HepG2 (cell line): Measurements from ENCODE around the gene ZNF75A. TPM values are rescaled to one million over a fixed set of nuclear protein-coding genes. Genes with fewer than 3 reads are reported as not detected.

Experiments
- ARID4A ChIP-seq: sonication (generic); formaldehyde crosslinking; IDR thresholded peaks from 2 replicates; pipeline ENCODE4 v1.5.0; 2020; ENCODE audit warnings: mild to moderate bottlenecking, missing genetic modification reagents, borderline replicate concordance
- ELF1 ChIP-seq: sonication (generic); formaldehyde crosslinking; IDR thresholded peaks from 2 replicates; pipeline ENCODE4 v1.4.0; 2020; ENCODE audit warnings: missing genetic modification reagents
- GABPA ChIP-seq, 2 experiments: IDR thresholded peaks; 2 replicates each; pipeline ENCODE4 v1.6.1; 2011 to 2016; ENCODE audit warnings: low read depth in 2 of 2, low read length in 1 of 2, missing biosample characterization in 1 of 2, missing genetic modification characterization in 1 of 2
- HMGXB4 ChIP-seq, 2 experiments: sonication (generic) in 1 of 2; formaldehyde crosslinking in 1 of 2; IDR thresholded peaks; 2 replicates each; pipeline versions ENCODE4 v1.4.0 to v1.6.1; 2018 to 2020; ENCODE audit warnings: missing genetic modification reagents in 2 of 2, borderline replicate concordance in 1 of 2, low read depth in 1 of 2, mild to moderate bottlenecking in 1 of 2, missing biosample characterization in 1 of 2
- MYC ChIP-seq: sonication (generic); formaldehyde crosslinking; IDR thresholded peaks from 2 replicates; pipeline ENCODE4 v1.9.0; 2021; ENCODE audit warnings: missing genetic modification reagents, borderline replicate concordance
- NFKBIZ ChIP-seq: IDR thresholded peaks from 2 replicates; pipeline ENCODE4 v1.6.1; 2018; ENCODE audit warnings: missing genetic modification reagents, missing compliant biosample characterization
- SIN3A ChIP-seq: IDR thresholded peaks from 2 replicates; pipeline ENCODE4 v1.6.1; 2011; ENCODE audit warnings: low read depth, mild to moderate bottlenecking, control low read depth, low read length, borderline replicate concordance
- SRSF9 ChIP-seq: fragments of 200-400 bp; formaldehyde crosslinking; IDR thresholded peaks from 2 replicates; pipeline ENCODE4 v1.6.1; 2018; ENCODE audit warnings: borderline replicate concordance, mild to moderate bottlenecking, low read depth, low read length; ENCODE audit not compliant: insufficient read depth, poor library complexity, severe bottlenecking
- ZBTB3 ChIP-seq: sonication (generic); formaldehyde crosslinking; IDR thresholded peaks from 2 replicates; pipeline ENCODE4 v1.4.0; 2020; ENCODE audit warnings: low read depth, mild to moderate bottlenecking, moderate library complexity, missing genetic modification reagents, borderline replicate concordance
- ZNF232 ChIP-seq: sonication (generic); formaldehyde crosslinking; IDR thresholded peaks from 2 replicates; pipeline ENCODE4 v1.4.0; 2020; ENCODE audit warnings: missing genetic modification reagents, borderline replicate concordance
- ZNF337 ChIP-seq: sonication (generic); formaldehyde crosslinking; IDR thresholded peaks from 2 replicates; pipeline ENCODE4 v1.5.1; 2020; ENCODE audit warnings: missing genetic modification reagents, low read depth, mild to moderate bottlenecking, borderline replicate concordance
- ZNF629 ChIP-seq: sonication (generic); formaldehyde crosslinking; conservative IDR thresholded peaks from 2 replicates; pipeline ENCODE4 v1.5.0; 2020; ENCODE audit warnings: missing genetic modification reagents
- ZSCAN25 ChIP-seq: sonication (generic); formaldehyde crosslinking; IDR thresholded peaks from 2 replicates; pipeline ENCODE4 v1.8.0; 2022; ENCODE audit warnings: mild to moderate bottlenecking, missing genetic modification reagents
- polyA plus RNA-seq, 8 experiments: library from polyadenylated mRNA; depleted of rRNA in 3 of 8; stranded (reverse) in 7 of 8; unstranded in 1 of 8; fragments of >200 nt; fragmentation: Illumina TruSeq in 4 of 8; extraction: Trizol in 4 of 8; gene quantifications; 2 replicates each; pipeline versions ENCODE4 v1.2.1 to v1.2.3, GENCODE V29; 2011 to 2016; ENCODE audit warnings: low read depth in 4 of 8, missing spikeins in 1 of 8, mixed read lengths in 1 of 8; ENCODE audit not compliant: insufficient read depth in 1 of 8
- total RNA-seq, 5 experiments: library from RNA; depleted of rRNA; stranded (reverse); fragments of >200 nt; fragmentation: Illumina TruSeq; extraction: Trizol; gene quantifications; 2 replicates each; pipeline ENCODE4 v1.2.3, GENCODE V29; 2016; ENCODE audit warnings: low read depth in 1 of 5
- TF ChIP-seq, protein P1 (sequence below): sonication (generic); formaldehyde crosslinking; IDR thresholded peaks from 2 replicates; pipeline ENCODE4 v1.8.1; 2023; ENCODE audit warnings: mild to moderate bottlenecking, inconsistent platforms, moderate library complexity, missing genetic modification reagents, borderline replicate concordance
- TF ChIP-seq, protein P2 (sequence below), 2 experiments: IDR thresholded peaks; 2 replicates each; pipeline ENCODE4 v1.6.1; 2011 to 2012; ENCODE audit warnings: low read length in 2 of 2, borderline replicate concordance in 1 of 2, low read depth in 1 of 2, mild to moderate bottlenecking in 1 of 2, moderate library complexity in 1 of 2

ZNF75A gene
- total and polyA plus RNA-seq, 2 of the 13 experiments (the other 11 are each of a cell fraction or from before 2014, with no cell fraction given), result 1.4 to 2.1 TPM

GRCh38 chr16:3282730-3283542, 22.4 kb upstream of the ZNF75A start, which contains the start of gene ZNF263 (continued):
- TF ChIP-seq NFKBIZ (CRISPR knock-in tag), result no peak
- 0 out of 2 replicates have a peak, but pooled peaks have one; percentile 56 for TF ChIP-seq ZNF232 (CRISPR knock-in tag)
- peak; percentile 89 for TF ChIP-seq MYC (CRISPR knock-in tag)
- TF ChIP-seq ZSCAN25 (CRISPR knock-in tag), result no peak
- 0 out of 2 replicates have a peak, but pooled peaks have one; percentile 10 for TF ChIP-seq ZNF629 (CRISPR knock-in tag)
- TF ChIP-seq ZNF337, result no peak
- TF ChIP-seq SIN3A, result peak; percentile 56; the same call in 1 of the 2 replicates
- TF ChIP-seq, protein P1, sequence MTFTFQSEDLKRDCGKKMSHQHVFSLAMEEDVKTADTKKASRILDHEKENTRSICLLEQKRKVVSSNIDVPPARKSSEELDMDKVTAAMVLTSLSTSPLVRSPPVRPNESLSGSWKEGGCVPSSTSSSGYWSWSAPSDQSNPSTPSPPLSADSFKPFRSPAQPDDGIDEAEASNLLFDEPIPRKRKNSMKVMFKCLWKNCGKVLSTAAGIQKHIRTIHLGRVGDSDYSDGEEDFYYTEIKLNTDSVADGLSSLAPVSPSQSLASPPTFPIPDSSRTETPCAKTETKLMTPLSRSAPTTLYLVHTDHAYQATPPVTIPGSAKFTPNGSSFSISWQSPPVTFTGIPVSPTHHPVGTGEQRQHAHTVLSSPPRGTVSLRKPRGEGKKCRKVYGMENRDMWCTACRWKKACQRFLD (CRISPR knock-in tag), result peak; percentile 73; the same call in 1 of the 2 replicates
- TF ChIP-seq ELF1 (CRISPR knock-in tag), result peak; percentile 82
- TF ChIP-seq GABPA (IDR thresholded peaks at IDR 0.05; ENCODE audit: low read depth, low read length), result peak; percentile 84
- peak; percentile 93 for TF ChIP-seq GABPA (CRISPR knock-in tag; IDR thresholded peaks at IDR 0.05; ENCODE audit: low read depth)
- TF ChIP-seq ARID4A (CRISPR knock-in tag), result peak; percentile 86; the same call in 1 of the 2 replicates
- TF ChIP-seq HMGXB4 (CRISPR knock-in tag; IDR thresholded peaks at IDR 0.05; ENCODE audit: borderline replicate concordance in 1 of 2, low read depth in 1 of 2), result peak; percentile 52 to 56
- TF ChIP-seq SRSF9, result no peak
- TF ChIP-seq, protein P2, sequence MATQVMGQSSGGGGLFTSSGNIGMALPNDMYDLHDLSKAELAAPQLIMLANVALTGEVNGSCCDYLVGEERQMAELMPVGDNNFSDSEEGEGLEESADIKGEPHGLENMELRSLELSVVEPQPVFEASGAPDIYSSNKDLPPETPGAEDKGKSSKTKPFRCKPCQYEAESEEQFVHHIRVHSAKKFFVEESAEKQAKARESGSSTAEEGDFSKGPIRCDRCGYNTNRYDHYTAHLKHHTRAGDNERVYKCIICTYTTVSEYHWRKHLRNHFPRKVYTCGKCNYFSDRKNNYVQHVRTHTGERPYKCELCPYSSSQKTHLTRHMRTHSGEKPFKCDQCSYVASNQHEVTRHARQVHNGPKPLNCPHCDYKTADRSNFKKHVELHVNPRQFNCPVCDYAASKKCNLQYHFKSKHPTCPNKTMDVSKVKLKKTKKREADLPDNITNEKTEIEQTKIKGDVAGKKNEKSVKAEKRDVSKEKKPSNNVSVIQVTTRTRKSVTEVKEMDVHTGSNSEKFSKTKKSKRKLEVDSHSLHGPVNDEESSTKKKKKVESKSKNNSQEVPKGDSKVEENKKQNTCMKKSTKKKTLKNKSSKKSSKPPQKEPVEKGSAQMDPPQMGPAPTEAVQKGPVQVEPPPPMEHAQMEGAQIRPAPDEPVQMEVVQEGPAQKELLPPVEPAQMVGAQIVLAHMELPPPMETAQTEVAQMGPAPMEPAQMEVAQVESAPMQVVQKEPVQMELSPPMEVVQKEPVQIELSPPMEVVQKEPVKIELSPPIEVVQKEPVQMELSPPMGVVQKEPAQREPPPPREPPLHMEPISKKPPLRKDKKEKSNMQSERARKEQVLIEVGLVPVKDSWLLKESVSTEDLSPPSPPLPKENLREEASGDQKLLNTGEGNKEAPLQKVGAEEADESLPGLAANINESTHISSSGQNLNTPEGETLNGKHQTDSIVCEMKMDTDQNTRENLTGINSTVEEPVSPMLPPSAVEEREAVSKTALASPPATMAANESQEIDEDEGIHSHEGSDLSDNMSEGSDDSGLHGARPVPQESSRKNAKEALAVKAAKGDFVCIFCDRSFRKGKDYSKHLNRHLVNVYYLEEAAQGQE (IDR thresholded peaks at IDR 0.05; ENCODE audit: borderline replicate concordance in 1 of 2, low read depth in 1 of 2, low read length in 2 of 2), result no peak; a peak in 2 of 4 replicates
- TF ChIP-seq ZBTB3 (CRISPR knock-in tag), result peak; percentile 71
